Neural cell (in vitro differentiated cells): ENCODE measurements around the gene CANT1. TPM values are rescaled to one million over a fixed set of nuclear protein-coding genes. Genes with fewer than 3 reads are reported as not detected.

Experiments
- H2AFZ ChIP-seq: fragments of 200-600, 300-800 bp; sonication (generic), shearing (Covaris generic); 2 replicates; pipeline ENCODE4 v1.6.0; 2014; ENCODE audit warnings: low read depth, mild to moderate bottlenecking, antibody characterized with exemption, low read length, moderate library complexity
- H3F3A ChIP-seq: fragments of 200-600 bp; shearing (Covaris generic); 2 replicates; pipeline ENCODE4 v1.6.1; 2016; ENCODE audit warnings: mild to moderate bottlenecking, moderate library complexity, mixed read lengths, antibody characterized with exemption, low read length; ENCODE audit not compliant: insufficient read depth, poor library complexity, severe bottlenecking
- H3K27ac ChIP-seq: fragments of 200-600, 300-800 bp; sonication (generic), shearing (Covaris generic); 2 replicates; pipeline ENCODE4 v1.5.1; 2014; ENCODE audit warnings: mild to moderate bottlenecking, low read length, moderate library complexity
- H3K27me3 ChIP-seq: fragments of 300-800, 200-600 bp; sonication (generic), shearing (Covaris generic); 2 replicates; pipeline ENCODE4 v1.6.0; 2014; ENCODE audit warnings: mild to moderate bottlenecking, low read depth, low read length, moderate library complexity; ENCODE audit not compliant: insufficient read depth
- H3K36me3 ChIP-seq: fragments of 300-800, 200-600 bp; sonication (generic), shearing (Covaris generic); 2 replicates; pipeline ENCODE4 v1.5.1; 2014; ENCODE audit warnings: mild to moderate bottlenecking, antibody characterized with exemption, low read length, moderate library complexity; ENCODE audit not compliant: insufficient read depth
- H3K4me2 ChIP-seq: fragments of 300-800, 200-600 bp; sonication (generic), shearing (Covaris generic); 2 replicates; pipeline ENCODE4 v1.6.0; 2014; ENCODE audit warnings: mild to moderate bottlenecking, low read length
- H3K4me3 ChIP-seq: fragments of 300-800, 200-600 bp; sonication (generic), shearing (Covaris generic); 2 replicates; pipeline ENCODE4 v1.5.1; 2014; ENCODE audit warnings: mild to moderate bottlenecking, low read length, moderate library complexity
- H3K79me2 ChIP-seq: fragments of 200-600 bp; shearing (Covaris generic); replicated peaks from 2 replicates; pipeline ENCODE4 v1.6.0; 2014; ENCODE audit warnings: mild to moderate bottlenecking, low read length, moderate library complexity; ENCODE audit not compliant: insufficient read depth
- H3K9ac ChIP-seq: fragments of 300-800, 200-600 bp; sonication (generic), shearing (Covaris generic); 2 replicates; pipeline ENCODE4 v1.6.1; 2016; ENCODE audit warnings: mild to moderate bottlenecking, low read length, mixed read lengths
- H3K9me2 ChIP-seq: fragments of 200-600 bp; shearing (Covaris generic); 2 replicates; pipeline ENCODE4 v1.6.1; 2016; ENCODE audit warnings: mild to moderate bottlenecking, low read length, mixed read lengths; ENCODE audit not compliant: insufficient read depth
- H3K9me3 ChIP-seq: fragments of 200-600, 300-800 bp; sonication (generic), shearing (Covaris generic); 2 replicates; pipeline ENCODE4 v1.6.1; 2016; ENCODE audit warnings: mild to moderate bottlenecking, mixed run types, low read length, moderate library complexity, mixed read lengths
- H4K20me1 ChIP-seq: fragments of 200-600 bp; shearing (Covaris generic); 2 replicates; pipeline ENCODE4 v1.6.1; 2016; ENCODE audit warnings: mild to moderate bottlenecking, mixed run types; ENCODE audit not compliant: insufficient read depth
- EP300 ChIP-seq: fragments of 450-650 bp; conservative IDR thresholded peaks from 2 replicates; pipeline ENCODE4 v1.6.1; 2014; ENCODE audit warnings: antibody characterized with exemption, mild to moderate bottlenecking, moderate library complexity; ENCODE audit not compliant: poor library complexity, severe bottlenecking
- EZH2 ChIP-seq: fragments of 200-600, 300-800 bp; shearing (Covaris generic), sonication (generic); IDR thresholded peaks from 2 replicates; pipeline ENCODE4 v1.6.1; 2014; ENCODE audit warnings: antibody characterized with exemption, low read length, borderline replicate concordance, mild to moderate bottlenecking; ENCODE audit not compliant: insufficient read depth, poor library complexity, severe bottlenecking
- MXI1 ChIP-seq: fragments of 450-650 bp; conservative IDR thresholded peaks from 2 replicates; pipeline ENCODE4 v1.6.1; 2014; ENCODE audit warnings: antibody characterized with exemption, mild to moderate bottlenecking; ENCODE audit not compliant: poor library complexity, severe bottlenecking
- POLR2AphosphoS5 ChIP-seq: IDR thresholded peaks from 2 replicates; pipeline ENCODE4 v1.6.1; 2012
- RAD21 ChIP-seq: fragments of 450-650 bp; conservative IDR thresholded peaks from 2 replicates; pipeline ENCODE4 v1.6.1; 2014; ENCODE audit warnings: antibody characterized with exemption, mild to moderate bottlenecking, moderate library complexity
- SMC3 ChIP-seq: fragments of 450-650 bp; conservative IDR thresholded peaks from 2 replicates; pipeline ENCODE4 v1.6.1; 2014; ENCODE audit warnings: antibody characterized with exemption, mild to moderate bottlenecking, moderate library complexity; ENCODE audit not compliant: poor library complexity
- TAF1 ChIP-seq: IDR thresholded peaks from 2 replicates; pipeline ENCODE4 v1.6.1; 2012; ENCODE audit warnings: low read depth
- polyA plus RNA-seq: library from polyadenylated mRNA; depleted of rRNA; stranded (reverse); fragments of >200 nt; gene quantifications from 2 replicates; pipeline ENCODE4 v1.2.3, GENCODE V29; 2014
- TF ChIP-seq, protein P1 (sequence below): fragments of 450-650 bp; IDR thresholded peaks from 2 replicates; pipeline ENCODE4 v1.5.1; 2014; ENCODE audit warnings: antibody characterized with exemption, mild to moderate bottlenecking, moderate library complexity; ENCODE audit not compliant: poor library complexity, severe bottlenecking
- TF ChIP-seq, protein P2 (sequence below): IDR thresholded peaks from 2 replicates; pipeline ENCODE4 v1.6.1; 2012; ENCODE audit warnings: borderline replicate concordance

Gene CANT1
- polyA plus RNA-seq, 1 donor from 2014 or later: 17.7 TPM

- Histone ChIP-seq H3K9me3 (no peaks in the 10 kb centered on the region), H3K4me2 (no peak overlapping the region), H3K27ac (no peak overlapping the region), H3K4me3 (no peak overlapping the region), H3K9me2 (no peaks in the 10 kb centered on the region), H3K79me2 (no peaks in the 10 kb centered on the region), H3K36me3 (no peaks in the 10 kb centered on the region), H2AFZ (no peak overlapping the region), H3F3A (no peaks in the 10 kb centered on the region), H4K20me1 (no peaks in the 10 kb centered on the region), H3K9ac (no peak overlapping the region), H3K27me3 (no peaks in the 10 kb centered on the region)
- TF ChIP-seq EP300: no peak
- TF ChIP-seq, protein P1, sequence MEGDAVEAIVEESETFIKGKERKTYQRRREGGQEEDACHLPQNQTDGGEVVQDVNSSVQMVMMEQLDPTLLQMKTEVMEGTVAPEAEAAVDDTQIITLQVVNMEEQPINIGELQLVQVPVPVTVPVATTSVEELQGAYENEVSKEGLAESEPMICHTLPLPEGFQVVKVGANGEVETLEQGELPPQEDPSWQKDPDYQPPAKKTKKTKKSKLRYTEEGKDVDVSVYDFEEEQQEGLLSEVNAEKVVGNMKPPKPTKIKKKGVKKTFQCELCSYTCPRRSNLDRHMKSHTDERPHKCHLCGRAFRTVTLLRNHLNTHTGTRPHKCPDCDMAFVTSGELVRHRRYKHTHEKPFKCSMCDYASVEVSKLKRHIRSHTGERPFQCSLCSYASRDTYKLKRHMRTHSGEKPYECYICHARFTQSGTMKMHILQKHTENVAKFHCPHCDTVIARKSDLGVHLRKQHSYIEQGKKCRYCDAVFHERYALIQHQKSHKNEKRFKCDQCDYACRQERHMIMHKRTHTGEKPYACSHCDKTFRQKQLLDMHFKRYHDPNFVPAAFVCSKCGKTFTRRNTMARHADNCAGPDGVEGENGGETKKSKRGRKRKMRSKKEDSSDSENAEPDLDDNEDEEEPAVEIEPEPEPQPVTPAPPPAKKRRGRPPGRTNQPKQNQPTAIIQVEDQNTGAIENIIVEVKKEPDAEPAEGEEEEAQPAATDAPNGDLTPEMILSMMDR: no peak
- no peak for TF ChIP-seq SMC3
- TF ChIP-seq EZH2: no peak
- no peak for TF ChIP-seq TAF1
- no peak for TF ChIP-seq RAD21
- TF ChIP-seq, protein P2, sequence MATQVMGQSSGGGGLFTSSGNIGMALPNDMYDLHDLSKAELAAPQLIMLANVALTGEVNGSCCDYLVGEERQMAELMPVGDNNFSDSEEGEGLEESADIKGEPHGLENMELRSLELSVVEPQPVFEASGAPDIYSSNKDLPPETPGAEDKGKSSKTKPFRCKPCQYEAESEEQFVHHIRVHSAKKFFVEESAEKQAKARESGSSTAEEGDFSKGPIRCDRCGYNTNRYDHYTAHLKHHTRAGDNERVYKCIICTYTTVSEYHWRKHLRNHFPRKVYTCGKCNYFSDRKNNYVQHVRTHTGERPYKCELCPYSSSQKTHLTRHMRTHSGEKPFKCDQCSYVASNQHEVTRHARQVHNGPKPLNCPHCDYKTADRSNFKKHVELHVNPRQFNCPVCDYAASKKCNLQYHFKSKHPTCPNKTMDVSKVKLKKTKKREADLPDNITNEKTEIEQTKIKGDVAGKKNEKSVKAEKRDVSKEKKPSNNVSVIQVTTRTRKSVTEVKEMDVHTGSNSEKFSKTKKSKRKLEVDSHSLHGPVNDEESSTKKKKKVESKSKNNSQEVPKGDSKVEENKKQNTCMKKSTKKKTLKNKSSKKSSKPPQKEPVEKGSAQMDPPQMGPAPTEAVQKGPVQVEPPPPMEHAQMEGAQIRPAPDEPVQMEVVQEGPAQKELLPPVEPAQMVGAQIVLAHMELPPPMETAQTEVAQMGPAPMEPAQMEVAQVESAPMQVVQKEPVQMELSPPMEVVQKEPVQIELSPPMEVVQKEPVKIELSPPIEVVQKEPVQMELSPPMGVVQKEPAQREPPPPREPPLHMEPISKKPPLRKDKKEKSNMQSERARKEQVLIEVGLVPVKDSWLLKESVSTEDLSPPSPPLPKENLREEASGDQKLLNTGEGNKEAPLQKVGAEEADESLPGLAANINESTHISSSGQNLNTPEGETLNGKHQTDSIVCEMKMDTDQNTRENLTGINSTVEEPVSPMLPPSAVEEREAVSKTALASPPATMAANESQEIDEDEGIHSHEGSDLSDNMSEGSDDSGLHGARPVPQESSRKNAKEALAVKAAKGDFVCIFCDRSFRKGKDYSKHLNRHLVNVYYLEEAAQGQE: no peak
- TF ChIP-seq MXI1: no peak
- TF ChIP-seq POLR2AphosphoS5: no peak
Observed at GRCh38 chr17:79042421-79043190, 33.0 kb upstream of the CANT1 start.

- TF ChIP-seq RAD21 (no peak), MXI1 (no peak), POLR2AphosphoS5 (no peak), SMC3 (no peak), EZH2 (no peak), TAF1 (no peak), EP300 (no peak)
- TF ChIP-seq, protein P2: no peak
- TF ChIP-seq, protein P1: no peak
- Histone ChIP-seq H3K4me2 (no peak overlapping the region), H3K9me3 (no peaks in the 10 kb centered on the region)
Observed at GRCh38 chr17:79041723-79042420, 32.3 kb upstream of the CANT1 start.

More at GRCh38 chr17:79041723-79042420, 32.3 kb upstream of the CANT1 start:
- Histone ChIP-seq H3K9me2 (no peaks in the 10 kb centered on the region), H3F3A (no peaks in the 10 kb centered on the region), H3K36me3 (no peaks in the 10 kb centered on the region), H2AFZ (no peak overlapping the region), H3K27me3 (no peaks in the 10 kb centered on the region), H3K79me2 (no peaks in the 10 kb centered on the region), H3K27ac (no peak overlapping the region), H3K9ac (no peak overlapping the region), H4K20me1 (no peaks in the 10 kb centered on the region), H3K4me3 (no peak overlapping the region)
